Diencephalon (tissue), 1 donor: ENCODE data around the gene VWF. TPM values are rescaled to one million over a fixed set of nuclear protein-coding genes. Genes with fewer than 3 reads are reported as not detected.

Source experiments
- small RNA-seq: library from RNA; depleted of rRNA; stranded (forward); fragments of <200 nt; gene quantifications from one replicate; pipeline ENCODE3, GENCODE V24; 2014
- total RNA-seq: library from RNA; depleted of rRNA; stranded (reverse); fragments of >200 nt; gene quantifications from one replicate; pipeline ENCODE4 v1.2.3, GENCODE V29; 2014

VWF gene
- total RNA-seq = 18.5 TPM

DNA sequence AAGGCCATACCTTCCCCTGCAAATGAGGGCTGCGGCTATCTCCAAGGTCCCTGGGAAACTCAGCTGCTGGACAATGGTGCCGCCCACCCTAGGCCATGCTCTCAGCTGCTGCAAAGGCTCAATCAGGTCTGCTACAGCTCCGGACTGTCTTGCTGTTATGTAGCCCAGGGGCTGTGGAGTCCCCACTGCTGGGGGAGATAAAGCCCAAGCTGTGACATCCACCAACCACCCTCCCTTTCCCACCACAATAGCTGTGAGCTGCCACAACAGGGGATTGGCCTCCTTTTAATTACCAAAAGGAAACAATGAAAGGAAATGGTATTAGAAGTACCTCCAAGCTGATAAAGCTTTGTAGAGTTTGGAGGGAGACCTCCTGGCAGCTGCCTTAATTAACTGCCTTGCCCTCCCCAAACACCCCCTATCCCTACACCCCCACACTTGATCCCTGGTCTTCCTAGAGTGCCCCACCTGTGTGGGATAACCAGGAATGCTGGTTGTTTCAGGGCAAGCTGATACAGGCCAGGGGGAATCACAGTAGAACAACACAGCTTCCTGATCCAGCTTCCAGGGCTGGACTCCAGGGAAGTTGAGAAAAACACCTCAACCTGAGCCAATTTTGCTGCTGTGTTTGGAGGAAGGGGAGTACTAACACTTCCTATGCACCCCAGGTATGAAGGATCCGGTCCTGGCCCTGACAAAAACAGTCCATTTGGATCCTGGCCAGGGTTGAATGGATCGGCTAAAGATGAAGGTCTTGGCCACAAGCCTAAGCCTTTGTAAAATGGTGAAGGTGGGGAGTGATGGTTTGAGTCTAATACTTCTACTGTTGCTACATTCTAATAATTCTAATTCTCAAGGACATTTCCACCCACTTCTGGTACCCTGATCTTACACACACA lies at the start of gene VWF:
Gene VWF, minus strand, starts transcription at position 260 of the 899 bp plus-strand sequence. CDS start 1,474 bp downstream, outside the sequence.

DNA sequence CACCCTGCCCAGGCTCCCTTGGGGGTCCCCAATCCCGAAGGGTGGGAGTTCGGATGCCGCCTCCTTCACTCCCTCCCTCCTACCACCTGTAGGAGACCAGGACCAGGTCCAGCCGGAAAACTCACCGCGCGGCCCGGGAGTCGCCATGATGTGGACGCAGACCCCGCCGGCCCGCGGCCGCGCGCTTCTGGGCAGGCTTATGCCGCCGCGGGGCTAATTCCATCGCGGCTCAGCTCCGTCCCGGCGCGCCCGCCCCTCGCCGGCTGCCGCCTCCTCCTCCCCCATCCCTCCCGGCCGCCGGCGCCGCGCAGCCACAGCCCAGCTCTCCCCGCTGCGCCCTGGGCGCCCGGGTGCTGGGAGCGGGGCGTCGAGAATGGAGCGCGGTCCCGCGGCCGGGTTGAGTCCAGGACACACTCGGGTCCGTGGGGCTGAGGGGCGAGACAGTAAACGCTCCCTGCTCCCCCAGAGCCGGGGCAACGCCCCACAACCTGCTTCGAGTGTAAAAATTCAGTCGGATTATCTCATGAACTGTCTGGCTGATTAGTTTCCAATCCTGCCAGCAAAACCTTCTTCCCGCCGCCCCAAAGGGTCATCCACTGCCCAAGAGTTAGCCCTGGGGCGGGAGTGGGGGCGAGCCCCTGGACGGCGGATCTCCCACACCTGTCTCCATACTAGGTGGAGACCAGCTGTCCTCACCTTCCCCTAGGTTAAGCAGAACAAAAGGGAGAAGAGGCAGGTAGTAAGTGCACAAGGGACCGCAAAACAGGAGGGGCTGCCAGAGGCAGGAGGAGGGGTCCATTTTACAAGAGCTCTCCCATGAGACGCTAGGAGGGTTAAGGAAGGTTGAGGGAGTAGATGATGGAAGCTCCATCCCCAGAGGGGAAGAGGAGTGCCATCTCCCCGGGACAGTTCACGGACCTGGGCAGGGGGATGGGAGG lies 179.1 kb downstream of the VWF start, which contains the start of gene ANO2:
Gene ANO2, minus strand, starts transcription at position 189 of the 938 bp plus-strand sequence. Its CDS starts 42 bp downstream, at position 147.

Small RNAs within 50 kb of the gene (small RNA-seq; reads per million reads assigned to genes)
- gene RN7SL69P = not detected

Other genes with a start within 250 kb of the VWF start
- 24.9 TPM for gene ANO2, start 179.4 kb downstream of the VWF start, total RNA-seq
- 41.5 TPM for gene CD9, start 75.7 kb upstream of the VWF start, total RNA-seq
- gene PLEKHG6, start 186.0 kb upstream of the VWF start, total RNA-seq = 0.23 TPM
- 12.5 TPM for gene TNFRSF1A, start 217.4 kb upstream of the VWF start, total RNA-seq